Testis (tissue), 2 donors: ENCODE results near the gene SOCS2.

Experiments
- POLR2A ChIP-seq: fragments of 450-650 bp; IDR thresholded peaks from one replicate; pipeline ENCODE4 v1.6.1; 2017; ENCODE audit warnings: antibody characterized with exemption, mild to moderate bottlenecking, moderate library complexity
- TF ChIP-seq, protein P1 (sequence below), 3 experiments: fragments of 450-650 bp in 2 of 3; fragments of 200-600 bp in 1 of 3; sonication (generic) in 1 of 3; IDR thresholded peaks; one replicate each; pipeline ENCODE4 v1.5.1; 2016 to 2019; ENCODE audit warnings: antibody characterized with exemption in 3 of 3, mild to moderate bottlenecking in 2 of 3, moderate library complexity in 1 of 3

DNA sequence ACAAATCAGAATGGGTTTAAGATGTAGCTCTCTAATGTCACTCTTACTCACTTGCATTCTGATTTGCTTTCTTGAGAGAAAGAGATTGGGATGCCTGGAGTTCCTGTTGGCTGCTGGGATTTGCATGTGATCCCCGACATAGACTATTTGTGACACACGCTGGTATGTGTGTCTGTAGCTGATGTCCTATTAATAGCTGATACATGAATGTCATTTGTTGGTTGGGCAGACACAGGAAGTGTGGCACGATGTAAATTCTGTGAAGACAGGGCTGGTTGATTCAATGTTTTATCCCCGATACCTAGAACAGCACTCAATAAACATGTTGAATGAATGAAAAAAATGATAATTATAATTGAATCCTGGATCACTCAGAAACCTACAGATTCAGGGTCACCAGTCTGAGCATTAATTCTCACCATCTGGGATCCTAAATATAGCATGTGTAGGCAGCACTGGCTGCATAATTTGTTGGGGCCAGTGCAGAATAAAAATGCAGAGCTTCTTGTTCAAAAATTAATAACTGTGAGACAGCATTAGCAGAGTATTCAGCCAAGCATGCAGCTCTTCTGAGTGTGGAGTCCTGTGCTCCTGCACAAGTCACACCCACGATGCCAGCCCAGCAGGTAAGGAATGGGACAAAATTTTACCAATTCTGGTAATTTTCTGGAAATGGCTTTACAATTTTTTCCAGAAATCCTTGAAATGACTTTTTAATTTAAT, 35.5 kb upstream of the SOCS2 start:
- TF ChIP-seq, protein P1, sequence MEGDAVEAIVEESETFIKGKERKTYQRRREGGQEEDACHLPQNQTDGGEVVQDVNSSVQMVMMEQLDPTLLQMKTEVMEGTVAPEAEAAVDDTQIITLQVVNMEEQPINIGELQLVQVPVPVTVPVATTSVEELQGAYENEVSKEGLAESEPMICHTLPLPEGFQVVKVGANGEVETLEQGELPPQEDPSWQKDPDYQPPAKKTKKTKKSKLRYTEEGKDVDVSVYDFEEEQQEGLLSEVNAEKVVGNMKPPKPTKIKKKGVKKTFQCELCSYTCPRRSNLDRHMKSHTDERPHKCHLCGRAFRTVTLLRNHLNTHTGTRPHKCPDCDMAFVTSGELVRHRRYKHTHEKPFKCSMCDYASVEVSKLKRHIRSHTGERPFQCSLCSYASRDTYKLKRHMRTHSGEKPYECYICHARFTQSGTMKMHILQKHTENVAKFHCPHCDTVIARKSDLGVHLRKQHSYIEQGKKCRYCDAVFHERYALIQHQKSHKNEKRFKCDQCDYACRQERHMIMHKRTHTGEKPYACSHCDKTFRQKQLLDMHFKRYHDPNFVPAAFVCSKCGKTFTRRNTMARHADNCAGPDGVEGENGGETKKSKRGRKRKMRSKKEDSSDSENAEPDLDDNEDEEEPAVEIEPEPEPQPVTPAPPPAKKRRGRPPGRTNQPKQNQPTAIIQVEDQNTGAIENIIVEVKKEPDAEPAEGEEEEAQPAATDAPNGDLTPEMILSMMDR (IDR thresholded peaks at IDR 0.05): no peak
- no peak for TF ChIP-seq POLR2A
